GM18858 (cell line): Measurements from ENCODE around the gene CHST11.
A peak's percentile ranks its signal among the peaks of the same experiment; 100 is the strongest.

Experiments
- ATAC-seq: cut with Tn5 transposase; IDR thresholded peaks from one replicate; pipeline ENCODE4 v1.9.1; 2021; ENCODE audit not compliant: unreplicated experiment

Gene CHST11

DNA sequence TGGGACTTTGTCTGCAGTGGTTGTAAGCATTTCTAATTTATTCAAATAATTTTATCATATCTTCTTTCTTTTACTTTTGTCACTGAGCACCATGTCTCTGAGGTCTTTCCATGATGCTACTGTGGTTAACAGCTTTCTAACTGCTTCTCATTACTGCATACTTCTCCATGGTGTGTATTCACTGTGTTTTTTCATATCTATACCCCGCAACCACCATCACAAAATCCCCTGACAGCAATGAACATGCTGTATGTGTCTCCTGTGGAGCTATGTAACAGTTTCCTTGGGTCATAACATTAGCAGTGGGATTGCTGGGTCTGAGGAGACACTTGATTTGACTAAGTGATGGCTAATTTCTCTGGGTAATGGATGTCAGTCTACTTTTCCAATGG is 29.2 kb upstream of the CHST11 start:
- ATAC-seq: no peak

DNA sequence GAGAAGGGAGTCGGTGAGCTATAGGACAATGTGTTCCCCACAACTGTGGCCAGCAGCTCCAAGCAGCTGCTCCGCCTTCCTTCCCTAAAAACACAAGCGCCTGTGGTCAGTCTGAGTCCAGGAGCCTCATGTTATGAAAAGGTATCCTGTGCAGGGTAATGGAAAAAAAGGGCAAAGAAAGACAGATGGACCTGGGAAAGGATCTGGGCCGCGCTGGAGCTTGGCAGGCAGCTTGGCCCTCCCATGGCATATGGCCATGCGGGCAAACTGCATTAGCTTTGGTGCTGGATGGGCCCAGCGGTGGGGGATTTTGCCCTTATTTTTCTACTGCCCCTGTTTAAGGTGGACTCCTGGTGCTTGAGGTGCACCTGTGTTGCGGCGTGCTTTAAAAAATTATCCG is 23.7 kb upstream of the CHST11 start:
- no peak for ATAC-seq

DNA sequence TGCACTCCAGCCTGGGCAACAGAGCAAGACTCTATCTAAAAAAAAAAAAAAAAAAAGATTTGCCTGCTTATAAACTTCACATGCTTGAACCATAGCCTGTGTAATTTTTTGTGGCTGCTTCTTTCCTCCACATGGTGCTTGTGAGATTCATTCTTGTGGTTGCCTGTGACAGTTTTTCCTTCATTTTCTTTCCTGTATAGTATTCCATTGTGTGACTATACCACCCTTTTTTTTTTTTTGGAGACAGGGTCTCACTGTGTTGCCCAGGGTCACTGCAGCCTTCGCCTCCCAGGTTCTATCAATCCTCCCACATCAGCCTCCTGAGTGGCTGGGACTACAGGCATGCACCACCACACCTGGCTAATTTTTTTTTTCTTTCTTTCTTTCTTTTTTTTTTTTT is 22.6 kb upstream of the CHST11 start:
- no peak for ATAC-seq

DNA sequence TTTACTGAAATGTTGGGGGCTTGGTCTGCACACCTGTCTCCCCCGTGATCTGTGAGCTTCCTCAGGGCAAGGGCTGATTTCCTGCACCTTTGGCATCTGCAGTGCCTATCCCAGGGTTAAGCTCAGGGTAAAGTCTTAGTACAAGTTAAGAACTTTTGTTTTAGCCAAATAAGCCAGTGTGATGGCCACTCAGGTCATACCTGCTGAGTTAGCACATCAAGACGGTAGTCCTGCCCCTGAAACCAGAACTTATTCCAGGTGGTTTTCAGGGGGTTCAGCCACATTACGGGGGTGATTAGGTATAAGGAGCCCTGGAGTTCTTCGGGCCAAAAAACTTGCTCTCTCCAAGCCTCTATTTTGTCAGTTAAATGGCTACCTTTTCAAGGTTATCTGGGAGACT is 21.6 kb upstream of the CHST11 start:
- ATAC-seq: no peak

DNA sequence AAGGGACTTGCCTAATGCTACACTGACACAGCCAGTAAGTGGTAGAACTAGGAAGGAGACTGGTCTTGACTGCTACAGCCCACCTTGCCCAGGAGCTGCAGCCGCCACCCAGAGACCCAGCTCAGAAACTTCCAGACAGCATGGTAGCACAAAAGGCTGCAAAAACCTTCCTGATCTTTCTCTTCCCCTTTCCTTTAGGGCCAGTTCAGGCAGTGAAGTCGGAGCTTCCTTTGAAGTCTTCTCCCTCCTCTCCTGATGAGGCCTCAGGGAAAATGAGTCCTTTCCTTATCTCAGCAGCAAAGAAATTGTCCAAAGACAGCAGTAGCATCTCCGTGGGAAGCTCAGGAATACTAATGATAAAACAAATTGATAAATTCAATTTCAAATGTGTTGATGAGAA is 21.0 kb upstream of the CHST11 start:
- ATAC-seq: no peak

DNA sequence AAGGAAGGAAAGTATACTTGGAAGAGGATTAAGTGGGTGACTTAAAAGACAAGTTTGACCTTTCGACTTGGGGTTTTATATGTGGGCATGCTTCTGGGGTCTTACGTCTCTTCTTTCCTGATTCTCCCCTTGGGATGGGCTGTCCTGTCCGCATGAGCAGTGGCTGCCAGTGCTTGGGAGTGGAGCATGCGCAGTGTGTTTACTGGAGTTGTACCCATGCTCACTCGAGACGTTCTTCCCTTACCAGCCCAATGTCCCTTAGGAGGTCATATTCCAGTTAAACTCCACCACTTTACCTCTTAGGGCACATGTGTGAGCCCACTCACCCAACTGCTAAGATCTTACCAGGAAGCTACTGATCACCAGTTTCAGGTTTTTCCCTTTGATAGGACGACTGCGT is 20.0 kb upstream of the CHST11 start:
- ATAC-seq: no peak

DNA sequence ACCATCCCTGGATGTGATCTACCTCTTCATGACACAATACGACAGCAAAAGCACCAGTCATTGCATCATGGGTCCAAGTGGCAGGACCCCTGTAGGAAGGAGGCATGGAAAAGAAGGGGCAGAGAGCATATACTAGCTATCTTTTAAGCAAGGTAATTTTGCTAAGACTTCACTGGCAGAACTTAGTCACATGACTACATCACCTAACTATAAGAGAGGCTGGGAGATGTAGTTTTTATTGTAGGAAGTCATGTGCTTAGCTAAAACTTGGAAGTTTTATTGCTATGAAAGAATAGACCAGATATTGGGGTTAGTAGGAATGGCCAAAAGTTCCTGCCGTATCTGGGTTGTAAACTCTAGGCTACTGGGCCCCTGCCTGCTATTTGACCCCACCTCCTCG is 18.6 kb upstream of the CHST11 start:
- ATAC-seq: no peak

DNA sequence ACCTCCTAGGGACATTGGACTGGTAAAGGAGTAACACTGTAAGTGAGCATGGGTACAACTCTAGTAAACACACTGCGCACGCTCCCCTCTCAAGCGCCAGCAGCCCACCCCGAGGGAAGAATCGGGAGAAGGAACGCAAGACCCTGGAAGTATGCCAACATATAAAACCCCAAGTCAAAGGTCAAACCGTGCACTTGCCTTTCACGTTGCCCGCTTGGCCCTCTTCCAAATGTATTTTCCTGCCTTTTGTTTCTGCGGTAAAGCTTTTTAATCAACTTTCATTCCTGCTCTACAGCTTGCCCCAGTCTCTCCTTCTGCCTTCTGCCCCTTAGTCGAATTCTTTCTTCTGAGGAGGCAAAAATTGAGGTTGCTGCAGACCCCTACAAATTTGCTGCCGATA is 17.6 kb upstream of the CHST11 start:
- no peak for ATAC-seq

DNA sequence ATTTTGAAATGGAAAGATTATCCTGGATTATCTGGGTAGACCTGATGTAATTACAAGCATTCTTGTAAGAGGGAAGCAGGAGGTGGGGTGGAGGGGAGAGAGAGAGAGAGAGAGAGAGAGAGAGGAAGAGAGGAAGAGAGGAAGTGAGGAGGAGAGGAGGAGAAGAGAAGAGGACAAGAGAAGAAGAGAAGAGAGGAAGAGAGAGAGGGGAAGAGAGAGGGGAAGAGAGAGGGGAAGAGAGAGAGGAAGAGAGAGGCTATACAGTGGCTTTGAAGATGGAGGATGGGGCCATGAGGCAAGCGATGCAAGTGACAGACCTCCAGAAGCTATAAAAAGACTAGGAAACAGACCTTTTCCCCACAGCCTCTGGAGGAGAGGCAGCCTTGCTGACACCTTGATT is 13.7 kb upstream of the CHST11 start:
- ATAC-seq: no peak

DNA sequence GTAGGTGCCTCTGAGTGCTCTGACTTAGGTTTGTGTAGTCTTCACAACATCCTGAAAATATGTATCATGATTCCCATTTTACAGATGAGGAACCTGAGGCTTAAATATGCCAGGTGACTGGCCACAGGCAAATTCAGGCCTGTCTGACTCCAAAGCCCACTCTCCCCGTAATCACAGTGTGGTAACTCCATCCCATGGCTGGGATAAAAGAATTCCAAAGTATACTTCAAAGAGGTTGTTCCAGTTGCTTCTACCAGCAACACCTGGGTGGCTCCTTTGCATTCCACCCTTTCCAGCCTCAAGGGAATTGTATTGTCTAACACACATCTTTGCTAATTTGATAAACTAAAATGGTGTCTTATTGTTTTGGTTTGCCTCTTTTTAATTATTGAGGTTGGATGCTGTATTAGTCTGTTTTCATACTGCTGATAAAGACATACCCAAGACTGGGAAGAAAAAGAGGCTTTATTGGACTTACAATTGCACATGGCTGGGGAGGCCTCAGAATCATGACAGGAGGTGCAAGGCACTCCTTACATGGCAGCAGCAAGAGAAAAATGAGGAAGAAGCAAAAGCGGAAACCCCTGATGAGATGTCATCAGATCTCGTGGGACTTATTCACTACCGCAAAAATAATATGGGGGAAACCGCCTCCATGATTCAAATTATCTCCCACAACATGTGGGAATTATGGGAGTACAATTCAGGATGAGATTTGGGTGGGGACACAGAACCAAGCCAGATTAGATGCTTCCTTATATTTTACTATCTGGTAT is 9.9 kb upstream of the CHST11 start:
- ATAC-seq: no peak

DNA sequence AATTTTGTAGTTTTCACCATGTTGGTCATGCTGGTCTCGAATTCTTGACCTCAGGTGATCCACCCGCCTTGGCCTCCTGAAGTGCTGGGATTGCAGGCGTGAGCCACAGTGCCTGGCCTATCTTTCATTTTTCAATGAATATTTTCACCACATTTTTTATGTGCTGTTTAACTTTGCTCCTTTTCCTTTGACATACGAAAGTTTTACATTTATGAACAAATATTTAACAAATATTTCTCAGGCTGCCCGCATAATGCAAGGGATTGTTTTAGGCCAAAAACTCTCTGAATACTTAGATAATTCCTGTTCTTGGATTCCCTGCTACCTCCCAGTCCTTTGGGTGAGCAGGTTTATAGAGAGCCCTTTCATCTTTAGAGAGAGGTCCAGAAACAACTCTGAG is 8.7 kb upstream of the CHST11 start:
- no peak for ATAC-seq

DNA sequence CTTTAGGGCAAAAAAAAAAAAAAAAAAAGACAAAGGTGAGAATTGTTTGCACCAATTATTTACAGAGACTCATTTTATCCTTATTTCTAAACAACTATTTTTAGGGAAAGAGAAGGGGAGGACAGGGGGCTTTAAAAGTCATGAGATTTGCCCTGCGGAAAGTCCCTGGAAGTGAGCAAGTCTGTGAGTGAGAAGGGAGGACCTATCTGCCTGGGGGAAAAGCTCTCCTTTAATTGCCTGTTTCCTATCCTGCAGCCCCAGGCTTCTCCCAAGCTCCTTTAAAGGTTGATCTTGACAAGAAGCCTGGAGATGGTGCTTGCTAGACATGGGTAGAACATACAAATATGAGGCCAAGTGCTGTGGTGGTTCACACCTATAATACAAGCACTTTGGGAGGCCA is 8.3 kb upstream of the CHST11 start:
- no peak for ATAC-seq

DNA sequence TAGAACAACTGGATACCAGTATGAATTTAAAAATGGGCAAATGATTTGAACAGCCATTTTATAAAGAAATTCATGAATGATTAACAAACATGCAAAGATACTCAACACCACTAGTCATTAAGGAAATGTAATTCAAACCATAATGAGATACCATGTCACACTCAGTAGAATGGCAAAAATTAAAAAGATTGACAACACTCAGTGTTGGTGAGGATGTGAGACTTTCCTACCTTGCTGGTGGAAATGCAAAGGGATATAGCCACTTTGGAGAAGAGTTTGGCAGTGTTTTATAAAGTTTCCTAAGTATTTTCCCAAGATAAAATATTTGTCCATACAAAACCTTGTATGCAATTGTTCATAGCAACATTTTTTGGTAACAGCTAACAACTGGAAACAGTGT is 6.0 kb upstream of the CHST11 start:
- ATAC-seq: no peak

DNA sequence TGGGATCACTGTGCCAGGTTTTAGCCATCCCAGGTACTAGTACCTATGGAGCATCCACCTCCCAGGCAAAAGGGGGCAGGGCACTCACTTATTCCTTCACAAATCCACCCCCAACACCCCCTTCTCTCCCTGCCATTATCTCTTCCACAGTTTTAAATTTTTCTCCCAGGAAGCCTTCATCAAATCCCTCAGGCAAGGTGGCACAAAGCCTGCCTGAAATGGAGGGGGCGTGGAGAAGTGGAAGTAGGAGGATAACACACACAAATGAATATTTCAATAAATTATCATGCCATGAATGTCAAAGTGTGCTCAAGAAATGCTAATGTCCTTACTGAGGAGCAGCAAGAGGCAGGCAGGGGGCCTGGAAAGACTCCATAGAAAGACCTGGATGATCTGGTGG is 4.7 kb upstream of the CHST11 start:
- ATAC-seq: no peak

DNA sequence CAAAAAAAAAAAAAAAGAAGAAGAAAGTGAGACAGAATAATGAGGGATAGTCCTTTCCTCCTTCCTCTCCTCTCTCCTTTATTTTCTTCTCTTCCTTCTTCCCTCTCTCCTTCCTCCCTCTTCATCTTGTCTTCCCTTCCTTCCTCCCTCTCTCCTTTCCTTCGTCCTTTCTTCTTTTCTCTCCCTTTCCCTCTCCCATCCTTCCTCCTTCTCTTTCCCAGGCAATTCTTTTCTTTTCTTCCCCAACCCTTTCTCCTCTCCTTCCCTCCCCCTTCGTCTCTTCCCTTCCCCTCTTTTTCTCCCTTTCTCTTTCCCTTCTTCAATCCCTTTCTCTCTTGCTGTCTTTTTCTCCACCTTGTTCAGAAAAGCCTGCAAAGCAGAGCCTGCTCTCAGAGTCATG is 3.6 kb upstream of the CHST11 start:
- ATAC-seq: no peak

DNA sequence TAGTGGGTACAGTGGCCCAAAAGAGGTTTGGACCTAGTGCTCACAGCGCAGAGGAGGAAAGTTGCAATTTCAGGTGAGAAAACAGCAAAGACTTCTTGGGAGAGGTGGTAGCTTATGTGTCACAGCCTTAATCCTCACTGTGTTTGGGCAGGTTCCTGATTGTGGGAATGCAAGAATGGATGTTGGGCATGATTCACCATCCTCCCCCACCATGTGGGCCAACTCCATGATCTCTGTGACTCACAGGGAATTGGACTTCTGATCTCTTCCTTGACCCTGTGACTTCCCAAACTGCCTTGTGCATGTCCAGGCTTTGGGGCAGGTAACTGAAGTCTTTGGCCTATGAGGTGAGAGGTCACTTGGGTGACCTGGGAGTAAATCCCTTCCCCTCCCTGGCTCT is 1.8 kb upstream of the CHST11 start:
- no peak for ATAC-seq

DNA sequence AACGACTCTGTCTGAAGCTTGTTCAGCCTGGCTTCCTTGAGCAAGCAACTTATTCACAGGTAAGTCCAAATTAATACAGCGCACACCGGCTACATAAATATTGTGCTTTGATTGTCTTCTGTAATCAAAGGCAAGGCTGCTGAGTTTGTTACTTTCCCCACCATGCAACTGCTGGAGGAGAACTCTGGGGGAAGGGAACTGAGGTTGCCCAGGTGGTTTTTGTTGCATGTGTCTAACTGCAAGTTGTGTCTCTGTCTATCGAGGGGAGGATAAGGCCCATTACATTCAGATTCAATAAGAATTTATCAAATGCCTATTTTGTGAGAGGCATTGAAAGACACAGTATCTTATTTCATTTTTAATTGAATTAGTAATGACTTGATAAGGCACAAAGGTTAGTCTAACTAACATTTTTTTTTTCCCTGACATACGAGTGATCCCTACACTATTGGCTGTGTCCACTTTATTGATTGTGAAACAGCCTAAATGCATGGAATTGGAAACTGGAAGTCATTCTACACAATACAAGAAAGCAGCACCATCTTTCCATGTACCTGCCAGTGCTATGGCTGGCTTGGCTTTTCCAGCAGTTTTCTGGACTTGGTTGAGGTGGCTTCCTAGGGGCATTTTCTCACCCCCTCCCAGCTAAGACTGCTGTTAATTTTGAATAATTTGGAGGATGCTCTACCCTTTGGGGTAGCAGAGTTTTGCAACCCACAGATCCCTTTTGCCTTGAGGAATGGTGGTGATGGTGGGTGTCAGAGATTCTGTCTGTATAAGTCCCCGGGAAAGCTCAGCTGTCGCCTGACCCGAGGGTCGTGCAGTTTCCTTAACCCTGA is 951 bp upstream of the CHST11 start:
- no peak for ATAC-seq

DNA sequence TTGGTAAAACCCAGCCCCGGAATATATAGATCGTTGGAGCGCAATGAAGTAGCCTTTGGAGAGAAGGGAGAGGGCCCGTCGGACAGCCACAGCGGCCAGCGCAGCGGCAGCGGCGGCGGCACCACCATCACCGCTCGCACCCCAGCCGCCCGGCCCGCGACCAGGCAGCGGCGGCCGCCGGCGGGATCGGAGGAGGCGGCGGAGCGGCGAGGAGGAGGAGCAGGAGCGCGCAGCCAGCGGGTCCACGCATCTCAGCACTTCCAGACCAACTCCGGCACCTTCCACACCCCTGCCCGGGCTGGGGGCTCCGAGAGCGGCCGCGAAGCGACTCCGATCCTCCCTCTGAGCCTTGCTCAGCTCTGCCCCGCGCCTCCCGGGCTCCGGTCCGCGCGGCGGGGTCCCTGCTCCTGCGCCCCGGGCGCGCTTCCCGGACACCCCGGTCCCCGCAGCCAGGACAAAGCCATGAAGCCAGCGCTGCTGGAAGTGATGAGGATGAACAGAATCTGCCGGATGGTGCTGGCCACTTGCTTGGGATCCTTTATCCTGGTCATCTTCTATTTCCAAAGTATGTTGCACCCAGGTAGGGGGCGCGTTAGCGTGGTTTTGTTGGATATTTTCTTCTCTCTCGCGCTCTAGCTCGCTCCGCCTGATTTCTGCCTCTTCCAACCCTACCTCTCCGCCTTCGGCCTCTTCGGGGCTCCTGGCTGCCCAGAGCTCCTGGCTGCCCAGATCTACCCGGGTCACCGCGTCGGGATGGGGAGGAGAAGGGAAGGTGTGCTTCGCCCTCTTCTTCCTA is 400 bp downstream of the CHST11 start:
- ATAC-seq: peak; percentile 12

DNA sequence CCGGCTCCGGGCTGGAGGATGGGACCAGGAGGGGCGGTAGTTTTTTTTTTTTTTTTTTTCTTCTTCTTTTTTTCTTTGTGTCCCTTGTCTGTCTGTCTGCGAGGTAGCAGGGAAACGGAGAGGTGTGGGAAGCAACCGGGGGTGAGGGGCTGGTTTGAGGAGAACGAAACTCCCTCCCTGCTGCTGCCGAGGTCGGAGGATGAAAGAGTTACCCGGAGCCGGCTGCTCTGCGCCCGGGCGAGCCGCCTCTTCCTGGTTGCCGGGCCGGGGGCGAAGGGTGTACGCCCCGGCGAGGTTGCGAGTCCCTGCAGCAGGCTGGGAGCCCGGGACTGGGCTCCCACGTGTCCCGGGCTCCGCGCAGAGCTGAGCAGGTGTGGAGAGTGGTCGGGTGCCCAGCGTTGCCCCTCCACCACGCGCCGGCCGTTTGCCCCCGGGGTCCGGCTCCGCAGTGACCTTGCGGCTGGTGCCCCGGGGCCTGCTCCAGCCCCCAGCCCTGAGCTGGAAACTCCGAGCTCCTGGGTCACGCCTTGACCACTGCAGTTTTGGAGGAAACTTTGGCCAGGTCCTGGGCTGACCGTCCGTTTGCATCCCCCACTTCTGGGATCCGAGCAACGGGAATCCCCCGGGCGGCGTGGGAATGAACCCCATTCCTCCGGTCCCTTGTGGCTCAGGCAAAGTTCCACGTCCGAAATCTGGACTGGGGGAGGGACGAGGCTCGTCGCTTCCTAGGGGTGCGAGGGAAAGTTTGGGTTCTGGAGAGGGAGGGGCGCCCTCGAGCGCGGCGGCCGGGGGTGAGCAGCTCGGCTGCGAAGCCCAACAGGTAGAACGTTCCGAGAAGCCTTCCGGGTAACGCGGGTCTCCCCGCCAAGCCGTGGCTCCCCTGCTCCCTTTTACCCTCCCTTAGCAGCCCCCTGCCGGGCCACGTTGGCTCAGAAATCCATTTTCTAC is 1.3 kb downstream of the CHST11 start:
- no peak for ATAC-seq

DNA sequence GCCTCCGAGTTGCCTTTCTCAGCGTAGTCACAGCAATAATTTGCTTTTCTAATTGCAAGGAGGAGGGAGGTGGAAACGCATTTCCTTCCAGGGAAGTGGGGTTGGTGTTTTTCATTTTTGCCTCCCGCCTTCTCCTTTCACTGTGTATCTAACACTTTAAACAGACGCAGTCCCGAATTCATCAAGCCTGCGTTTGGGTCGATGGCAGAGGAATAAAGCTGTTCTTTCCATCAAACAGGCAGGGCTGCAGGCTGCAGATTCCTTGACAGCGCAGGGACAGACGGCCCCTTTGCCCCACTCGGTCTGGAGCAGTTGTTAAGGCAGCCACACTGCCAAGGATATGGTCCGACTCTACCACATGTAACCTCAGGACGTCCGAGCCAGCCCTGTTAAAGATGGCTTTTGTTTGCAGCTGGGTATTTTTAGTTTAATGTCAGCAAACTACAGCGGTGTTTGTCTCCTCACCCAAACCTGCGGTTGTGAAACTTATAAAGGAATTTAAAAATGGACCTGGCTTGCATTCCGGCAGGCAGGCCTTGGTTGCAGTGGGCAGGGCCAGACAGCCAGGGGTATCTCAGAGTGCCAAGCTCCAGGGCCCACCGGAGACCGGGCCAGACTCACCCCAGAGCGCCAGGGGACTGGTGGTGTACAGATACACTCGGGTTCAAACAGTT is 2.1 kb downstream of the CHST11 start:
- no peak for ATAC-seq
